IMR-90 (cell line): ENCODE results near the gene ROR2. TPM values are rescaled to one million over a fixed set of nuclear protein-coding genes. Genes with fewer than 3 reads are reported as not detected.

Experiments
- ATAC-seq: fragments of 200-7000 bp; cut with Tn5 transposase; 2 replicates; pipeline ENCODE4 v1.9.1; 2020; ENCODE audit warnings: low read depth, mild to moderate bottlenecking, moderate library complexity
- BruUV-seq: library from RNA; stranded (reverse); fragments of 400-500 nt; replicated peaks from 2 replicates; lab custom pipeline; 2021; lab: Mats Ljungman, UMichigan
- CTCF ChIA-PET: fragments of 300-600 bp; formaldehyde crosslinking; extraction: SDS; loops from one replicate; lab custom pipeline; 2021; ENCODE audit warnings: antibody characterized with exemption; lab: Yijun Ruan, JAX
- POLR2A ChIA-PET: fragments of 300-600 bp; sonication (Branson Sonifier 250); formaldehyde crosslinking; loops from one replicate; lab custom pipeline; 2022; ENCODE audit warnings: antibody characterized with exemption; ENCODE audit not compliant: unreplicated experiment; lab: Charles Lee
- DNase-seq: peaks from one replicate; pipeline ENCODE4 v3.0.0; 2013
- H2AFZ ChIP-seq: replicated peaks from 2 replicates; pipeline ENCODE3; 2013; ENCODE audit warnings: low read length, mild to moderate bottlenecking; ENCODE audit not compliant: poor library complexity
- H2AK5ac ChIP-seq: 2 replicates; pipeline ENCODE4 v1.6.1; 2013; ENCODE audit warnings: low read depth, low read length, inconsistent platforms
- H2AK9ac ChIP-seq: replicated peaks from 2 replicates; pipeline ENCODE3; 2013; ENCODE audit warnings: mild to moderate bottlenecking, low read depth, low read length, moderate library complexity; ENCODE audit not compliant: poor library complexity
- H2BK120ac ChIP-seq: 2 replicates; pipeline ENCODE4 v1.6.1; 2013; ENCODE audit warnings: low read depth, low read length, inconsistent platforms
- H2BK15ac ChIP-seq: 3 replicates; pipeline ENCODE4 v1.6.1; 2013; ENCODE audit warnings: low read depth, low read length, inconsistent platforms
- H2BK20ac ChIP-seq: 2 replicates; pipeline ENCODE4 v1.6.1; 2013; ENCODE audit warnings: low read depth, mild to moderate bottlenecking, inconsistent platforms, low read length, moderate library complexity
- H2BK5ac ChIP-seq: 2 replicates; pipeline ENCODE4 v1.6.1; 2013; ENCODE audit warnings: mild to moderate bottlenecking, low read depth, low read length, inconsistent platforms; ENCODE audit not compliant: poor library complexity, severe bottlenecking
- H3K14ac ChIP-seq: replicated peaks from 2 replicates; pipeline ENCODE4 v1.6.1; 2013; ENCODE audit warnings: low read depth, low read length, inconsistent platforms
- H3K18ac ChIP-seq: 2 replicates; pipeline ENCODE4 v1.6.1; 2013; ENCODE audit warnings: low read depth, low read length, control low read depth
- H3K23ac ChIP-seq: 2 replicates; pipeline ENCODE4 v1.6.1; 2013; ENCODE audit warnings: low read depth, low read length, inconsistent platforms
- H3K27ac ChIP-seq: 2 replicates; pipeline ENCODE4 v1.5.1; 2013; ENCODE audit warnings: mild to moderate bottlenecking, control low read depth, low read length; ENCODE audit not compliant: insufficient read depth
- H3K27me3 ChIP-seq: 2 replicates; pipeline ENCODE4 v1.6.1; 2013; ENCODE audit warnings: low read length; ENCODE audit not compliant: control insufficient read depth, insufficient read depth
- H3K36me3 ChIP-seq: 2 replicates; pipeline ENCODE4 v1.6.1; 2013; ENCODE audit warnings: low read length, mixed read lengths; ENCODE audit not compliant: control insufficient read depth, insufficient read depth
- H3K4ac ChIP-seq: 2 replicates; pipeline ENCODE4 v1.6.1; 2013; ENCODE audit warnings: low read depth, low read length, inconsistent platforms
- H3K4me1 ChIP-seq: 2 replicates; pipeline ENCODE4 v1.6.1; 2013; ENCODE audit warnings: low read length, mixed read lengths; ENCODE audit not compliant: control insufficient read depth, insufficient read depth
- H3K4me2 ChIP-seq: 2 replicates; pipeline ENCODE4 v1.6.1; 2013; ENCODE audit warnings: low read depth, mild to moderate bottlenecking, control low read depth, low read length, moderate library complexity
- H3K4me3 ChIP-seq: 2 replicates; pipeline ENCODE4 v1.5.1; 2013; ENCODE audit warnings: low read depth, mild to moderate bottlenecking, control low read depth, low read length, moderate library complexity; ENCODE audit not compliant: insufficient read depth
- H3K56ac ChIP-seq: 2 replicates; pipeline ENCODE4 v1.6.1; 2013; ENCODE audit warnings: low read length, inconsistent platforms; ENCODE audit not compliant: insufficient read depth; ENCODE audit errors: extremely low read depth
- H3K79me1 ChIP-seq, 2 experiments: 2 replicates each; pipeline ENCODE4 v1.6.1; 2013; ENCODE audit warnings: low read length in 2 of 2, inconsistent platforms in 1 of 2, low read depth in 1 of 2
- H3K9ac ChIP-seq: 2 replicates; pipeline ENCODE4 v1.6.1; 2013; ENCODE audit warnings: low read depth, low read length, control low read depth
- H3K9me1 ChIP-seq: 2 replicates; pipeline ENCODE4 v1.6.1; 2013; ENCODE audit warnings: low read length, inconsistent platforms; ENCODE audit not compliant: insufficient read depth
- H3K9me3 ChIP-seq: 2 replicates; pipeline ENCODE4 v1.6.1; 2013; ENCODE audit warnings: low read length; ENCODE audit not compliant: control insufficient read depth, insufficient read depth
- H4K20me1 ChIP-seq: 2 replicates; pipeline ENCODE4 v1.6.1; 2013; ENCODE audit warnings: low read length, inconsistent platforms; ENCODE audit not compliant: insufficient read depth
- H4K5ac ChIP-seq: 2 replicates; pipeline ENCODE4 v1.6.1; 2013; ENCODE audit warnings: mild to moderate bottlenecking, low read depth, low read length, control low read depth
- H4K8ac ChIP-seq, 2 experiments: 2 replicates each; pipeline ENCODE4 v1.6.1; 2013; ENCODE audit warnings: low read depth in 2 of 2, low read length in 2 of 2, control low read depth in 1 of 2, inconsistent platforms in 1 of 2
- H4K91ac ChIP-seq: 2 replicates; pipeline ENCODE4 v1.6.1; 2013; ENCODE audit warnings: low read depth, low read length, inconsistent platforms; ENCODE audit not compliant: insufficient read depth
- BHLHE40 ChIP-seq: fragments of 150-350 bp; IDR thresholded peaks from 2 replicates; pipeline ENCODE4 v1.6.1; 2016; ENCODE audit warnings: mild to moderate bottlenecking, low read depth, low read length
- CEBPB ChIP-seq: IDR thresholded peaks from 2 replicates; pipeline ENCODE4 v1.6.1; 2012; ENCODE audit warnings: low read depth, low read length, improper control_type of control experiment
- CTCF ChIP-seq: conservative IDR thresholded peaks from 2 replicates; pipeline ENCODE4 v1.5.1; 2012; ENCODE audit warnings: mild to moderate bottlenecking, low read depth, low read length, improper control_type of control experiment
- ELK1 ChIP-seq: fragments of 150-350 bp; IDR thresholded peaks from 2 replicates; pipeline ENCODE4 v1.6.1; 2016; ENCODE audit warnings: low read depth, mild to moderate bottlenecking, low read length, moderate library complexity, borderline replicate concordance
- FOS ChIP-seq: fragments of 150-350 bp; IDR thresholded peaks from 2 replicates; pipeline ENCODE4 v1.6.1; 2016; ENCODE audit warnings: low read depth, low read length
- MAZ ChIP-seq: IDR thresholded peaks from 2 replicates; pipeline ENCODE4 v1.6.1; 2012; ENCODE audit warnings: low read depth, mild to moderate bottlenecking, low read length, improper control_type of control experiment, moderate library complexity, borderline replicate concordance
- MXI1 ChIP-seq: IDR thresholded peaks from 2 replicates; pipeline ENCODE4 v1.6.1; 2012; ENCODE audit warnings: low read depth, mild to moderate bottlenecking, low read length, moderate library complexity, borderline replicate concordance
- NFE2L2 ChIP-seq: fragments of 150-350 bp; IDR thresholded peaks from 2 replicates; pipeline ENCODE4 v1.6.1; 2016; ENCODE audit warnings: low read depth, mild to moderate bottlenecking, low read length
- POLR2A ChIP-seq: IDR thresholded peaks from 2 replicates; pipeline ENCODE4 v1.6.1; 2012; ENCODE audit warnings: mild to moderate bottlenecking, low read depth, low read length
- RAD21 ChIP-seq: IDR thresholded peaks from 2 replicates; pipeline ENCODE4 v1.6.1; 2012; ENCODE audit warnings: low read length, improper control_type of control experiment
- RFX5 ChIP-seq: IDR thresholded peaks from 2 replicates; pipeline ENCODE4 v1.8.0; 2012; ENCODE audit warnings: low read depth, mild to moderate bottlenecking, low read length, moderate library complexity
- SMC3 ChIP-seq: fragments of 150-350 bp; IDR thresholded peaks from 2 replicates; pipeline ENCODE4 v1.6.1; 2016; ENCODE audit warnings: low read depth, mild to moderate bottlenecking, antibody characterized with exemption, low read length, moderate library complexity
- USF2 ChIP-seq: fragments of 150-350 bp; IDR thresholded peaks from 2 replicates; pipeline ENCODE4 v1.6.1; 2017; ENCODE audit warnings: mild to moderate bottlenecking, antibody characterized with exemption, low read length, low read depth
- WGBS, 2 experiments: methylation state at CpG; one replicate each; pipeline versions ENCODE4 v1.1.5 to v1.1.7; 2013; ENCODE audit warnings: missing lambda C conversion rate in 2 of 2; ENCODE audit not compliant: insufficient read length in 1 of 2; ENCODE audit errors: extremely low coverage in 2 of 2; 5-methylcytosine and 5-hydroxymethylcytosine counted together
- dilution Hi-C: fragments of 300-500 bp; cut with HindIII; formaldehyde crosslinking; loops from one replicate; pipeline ENCODE4 v1.14.3; 2018; ENCODE audit warnings: low sequenced_read_pairs; ENCODE audit not compliant: unreplicated experiment
- in situ Hi-C: fragments of 300-500 bp; cut with MboI; formaldehyde crosslinking; loops from 3 replicates; pipeline ENCODE4 v1.14.3; 2019; ENCODE audit warnings: low sequenced_read_pairs, inconsistent platforms, mixed read lengths
- intact Hi-C: fragments of 100-400 bp; cut with micrococcal nuclease; formaldehyde crosslinking; loops from 2 replicates; pipeline ENCODE4 v1.10.0; 2022
- polyA plus RNA-seq, 3 experiments: library from polyadenylated mRNA; depleted of rRNA; stranded (reverse); fragments of >200 nt; gene quantifications; 2 replicates each; pipeline ENCODE4 v1.2.3, GENCODE V29; 2012; ENCODE audit warnings: low replicate concordance in 1 of 3
- total RNA-seq: library from RNA; depleted of rRNA; stranded (reverse); fragments of >200 nt; gene quantifications from 2 replicates; pipeline ENCODE4 v1.2.3, GENCODE V29; 2012

Gene ROR2
- total and polyA plus RNA-seq, 2 of the 4 experiments (the other 2 are of a cell fraction) = 2.3 to 4.8 TPM

GRCh38 chr9:91655658-91656057 is 294.4 kb downstream of the ROR2 start:
- Histone ChIP-seq H3K14ac (no peak overlapping the region), H2AK5ac (no peak overlapping the region), H2BK5ac (no peak overlapping the region), H2BK15ac (no peak overlapping the region), H3K79me1 (no peaks in the 10 kb centered on the region), H3K9ac (no peak overlapping the region), H3K27ac (no peak overlapping the region), H3K9me3 (no peaks in the 10 kb centered on the region), H4K91ac (no peak overlapping the region), H3K4ac (no peak overlapping the region), H2AFZ (no peak overlapping the region), H4K8ac (no peak overlapping the region), H3K4me3 (no peak overlapping the region), H2BK20ac (no peak overlapping the region), H3K18ac (no peak overlapping the region), H4K5ac (no peak overlapping the region), H3K36me3 (no peaks in the 10 kb centered on the region), H3K23ac (no peak overlapping the region), H2AK9ac (no peak overlapping the region), H3K4me2 (no peak overlapping the region), H3K4me1 (no peaks in the 10 kb centered on the region), H3K56ac (no peak overlapping the region), H2BK120ac (no peak overlapping the region), H3K9me1 (no peaks in the 10 kb centered on the region), H3K27me3 (peaks cover 2% of the 10 kb centered on the region; the same call in 1 of the 2 replicates), H4K20me1 (no peaks in the 10 kb centered on the region)
- CTCF ChIA-PET = no interaction called here
- in situ Hi-C loops = no loop called here
- ATAC-seq (no peak), DNase-seq (no peak)
- WGBS, 2 experiments = 56% methylated on average over 1 of the region's 4 CpGs; no CpG with 5 or more reads in 1 of the 2 experiments
- no TSS peak for BruUV-seq
- TF ChIP-seq BHLHE40 (no peak), MAZ (no peak), RFX5 (no peak), RAD21 (no peak), NFE2L2 (no peak), CTCF (no peak), FOS (no peak), POLR2A (no peak), CEBPB (no peak), USF2 (no peak), ELK1 (no peak), MXI1 (no peak), SMC3 (no peak)
- POLR2A ChIA-PET = no interaction called here
- dilution Hi-C loops = loop anchor here (25.0 kb wide), 1 partner anchor 143 kb away; no protein-coding TSS in a partner anchor
- intact Hi-C loops = no loop called here
